NCI-H1105 (cell line): ENCODE data around the gene SMIM5.

ENCODE experiments used
- DNase-seq: peaks from one replicate; lab custom pipeline; 2025; lab: John Stamatoyannopoulos, UW

SMIM5 gene

GRCh38 chr17:75603123-75603522, 30.1 kb upstream of the SMIM5 start:
- DNase-seq, result no peak

- DNase-seq, result no peak
Measured at GRCh38 chr17:75604034-75604695, 29.1 kb upstream of the SMIM5 start.

DNA sequence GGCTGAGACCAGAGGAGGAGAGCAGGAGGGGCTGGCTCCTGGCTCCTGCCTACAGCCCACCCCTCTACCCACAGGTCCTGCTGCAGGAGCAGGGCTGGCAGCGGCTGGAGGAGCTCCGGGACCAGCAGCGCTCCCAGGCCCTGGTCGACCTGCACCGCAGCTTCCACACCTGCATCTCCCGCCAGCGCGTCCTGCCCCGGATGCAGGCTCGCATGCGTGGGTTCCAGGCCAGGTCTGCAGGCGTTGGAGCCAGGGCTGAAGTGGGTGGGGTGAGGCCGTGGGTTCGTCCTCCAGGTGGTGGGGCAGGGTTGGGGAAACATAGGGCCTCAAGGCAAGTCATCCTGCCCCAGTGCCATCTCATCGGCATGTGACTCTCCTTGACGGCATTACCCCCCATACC, 27.4 kb upstream of the SMIM5 start:
- DNase-seq, result no peak

DNA sequence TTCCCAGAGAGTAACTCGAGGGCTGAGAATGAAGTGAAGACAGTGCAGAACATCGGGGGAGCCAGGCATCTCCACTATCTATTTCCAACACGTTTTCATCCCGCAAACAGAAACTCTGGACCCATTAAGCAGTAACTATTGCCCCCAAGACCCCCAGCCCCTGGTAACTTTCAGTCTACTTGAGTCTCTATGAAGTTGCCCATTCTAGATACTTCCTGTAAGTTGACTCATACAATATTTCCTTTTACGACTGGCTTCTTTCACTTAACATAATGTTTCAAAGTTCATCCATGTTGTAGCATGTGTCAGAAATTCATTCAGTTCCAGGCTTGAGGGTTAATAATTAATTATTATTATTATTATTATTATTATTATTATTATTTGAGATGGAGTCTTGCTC, 26.1 kb upstream of the SMIM5 start:
- DNase-seq, result no peak

DNA sequence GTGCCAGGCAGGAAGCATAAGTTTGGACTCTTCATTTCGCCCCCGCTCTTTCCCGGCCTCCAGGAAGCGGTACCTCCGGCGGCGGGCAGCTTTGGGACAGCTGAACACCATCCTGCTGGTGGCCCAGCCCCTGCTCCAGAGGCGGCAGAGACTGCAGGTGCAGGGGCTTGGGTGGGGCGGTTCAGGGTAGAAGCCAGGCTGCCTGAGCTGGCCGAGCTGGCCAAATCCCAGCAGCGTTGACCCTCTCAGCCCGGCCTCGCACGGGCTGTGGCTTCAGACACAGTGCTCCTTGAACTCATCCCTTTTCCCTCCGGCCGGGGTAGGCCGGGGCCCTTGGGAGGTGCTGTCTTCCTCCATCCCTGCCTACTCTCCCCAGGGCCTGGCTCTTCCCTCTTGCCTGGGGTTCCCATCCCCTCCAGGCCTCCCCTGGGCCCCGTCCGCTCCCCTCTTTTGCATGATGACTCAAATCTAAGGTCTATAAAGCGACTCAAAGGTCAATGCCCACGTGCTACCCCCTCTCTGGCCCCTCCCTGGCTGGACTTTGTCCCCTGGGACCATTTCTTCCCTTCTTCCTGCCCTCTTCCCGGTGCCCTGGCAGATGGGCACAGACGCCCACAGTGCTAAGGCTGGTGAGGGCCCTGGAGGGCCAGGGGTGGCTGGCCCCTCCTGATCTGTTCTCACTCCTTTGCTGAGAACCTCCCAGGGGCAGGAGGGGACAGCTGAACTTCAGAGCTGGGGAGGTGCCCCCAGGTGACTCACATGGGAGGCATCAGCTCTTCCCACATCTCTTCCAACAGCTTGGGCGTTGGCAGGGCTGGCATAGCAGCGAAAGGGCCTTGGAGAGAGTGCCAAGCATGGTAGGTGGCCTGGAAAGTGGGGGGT, 22.9 kb upstream of the SMIM5 start:
- no peak for DNase-seq

GRCh38 chr17:75611851-75612429, 21.3 kb upstream of the SMIM5 start:
- no peak for DNase-seq

GRCh38 chr17:75612906-75613626, 20.2 kb upstream of the SMIM5 start:
- no peak for DNase-seq

DNA sequence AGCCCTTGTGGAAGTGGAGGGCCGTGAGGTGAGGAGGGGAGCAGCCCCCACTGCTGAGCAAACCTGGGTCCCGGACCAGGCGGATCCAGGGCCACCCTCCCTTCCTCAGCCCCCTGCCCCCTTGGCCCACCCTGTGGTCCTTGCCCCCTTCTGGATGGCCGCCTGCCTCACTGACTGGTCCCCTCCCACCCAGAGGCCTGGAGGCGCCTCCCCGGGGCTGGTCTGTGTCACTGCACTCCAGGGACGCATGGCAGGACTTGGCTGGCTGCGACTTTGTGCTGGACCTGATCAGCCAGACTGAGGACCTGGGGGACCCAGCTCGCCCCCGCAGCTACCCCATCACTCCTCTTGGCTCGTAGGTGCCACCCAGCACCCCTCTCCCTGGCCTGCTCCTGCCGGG, 19.2 kb upstream of the SMIM5 start:
- no peak for DNase-seq

DNA sequence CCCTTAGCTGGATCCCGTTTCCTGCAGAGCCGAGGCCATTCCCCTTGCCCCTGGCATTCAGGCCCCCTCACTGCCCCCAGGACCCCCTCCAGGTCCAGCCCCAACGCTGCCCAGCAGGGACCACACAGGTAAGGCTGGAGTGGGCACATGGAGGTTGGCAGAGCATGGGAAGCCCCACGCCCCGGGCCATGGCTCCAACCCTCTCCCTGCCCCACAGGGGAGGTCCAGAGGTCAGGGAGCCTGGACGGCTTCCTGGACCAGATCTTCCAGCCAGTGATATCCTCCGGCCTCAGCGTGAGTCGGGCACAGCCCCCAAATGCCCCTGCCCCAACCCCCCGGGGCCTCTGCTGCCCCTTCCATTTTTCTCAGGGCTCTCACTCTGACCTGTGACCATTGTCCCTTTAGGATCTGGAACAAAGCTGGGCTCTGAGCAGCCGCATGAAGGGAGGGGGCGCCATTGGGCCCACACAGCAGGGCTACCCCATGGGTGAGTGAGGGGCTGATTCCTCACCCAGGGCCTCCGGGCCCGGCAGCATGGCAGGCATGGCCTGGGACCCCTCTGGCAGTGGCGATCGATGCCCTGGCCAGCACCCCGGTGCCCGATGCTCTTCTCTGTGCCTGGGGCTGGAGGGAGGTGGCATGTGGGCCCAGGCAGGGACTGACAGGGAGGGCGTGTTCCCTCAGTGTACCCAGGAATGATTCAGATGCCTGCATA, 18.5 kb upstream of the SMIM5 start:
- DNase-seq, result no peak

DNA sequence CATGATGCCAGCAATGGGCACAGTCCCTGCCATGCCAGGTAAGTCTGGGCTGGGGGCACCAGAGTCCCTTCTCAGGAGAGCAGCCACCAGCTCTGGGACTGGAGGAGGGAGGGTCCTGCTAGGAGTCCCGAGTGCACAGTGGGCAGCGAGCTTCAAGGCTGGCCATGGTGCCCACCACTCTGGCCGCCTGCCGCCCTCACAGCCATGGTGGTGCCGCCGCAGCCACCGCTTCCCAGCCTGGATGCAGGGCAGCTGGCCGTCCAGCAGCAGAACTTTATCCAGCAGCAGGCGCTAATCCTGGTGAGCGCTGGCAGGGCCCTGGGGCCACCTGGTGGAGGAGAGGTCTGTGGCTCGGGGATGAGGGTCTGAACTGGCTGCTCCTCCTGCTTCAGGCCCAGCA, 17.9 kb upstream of the SMIM5 start:
- no peak for DNase-seq

DNA sequence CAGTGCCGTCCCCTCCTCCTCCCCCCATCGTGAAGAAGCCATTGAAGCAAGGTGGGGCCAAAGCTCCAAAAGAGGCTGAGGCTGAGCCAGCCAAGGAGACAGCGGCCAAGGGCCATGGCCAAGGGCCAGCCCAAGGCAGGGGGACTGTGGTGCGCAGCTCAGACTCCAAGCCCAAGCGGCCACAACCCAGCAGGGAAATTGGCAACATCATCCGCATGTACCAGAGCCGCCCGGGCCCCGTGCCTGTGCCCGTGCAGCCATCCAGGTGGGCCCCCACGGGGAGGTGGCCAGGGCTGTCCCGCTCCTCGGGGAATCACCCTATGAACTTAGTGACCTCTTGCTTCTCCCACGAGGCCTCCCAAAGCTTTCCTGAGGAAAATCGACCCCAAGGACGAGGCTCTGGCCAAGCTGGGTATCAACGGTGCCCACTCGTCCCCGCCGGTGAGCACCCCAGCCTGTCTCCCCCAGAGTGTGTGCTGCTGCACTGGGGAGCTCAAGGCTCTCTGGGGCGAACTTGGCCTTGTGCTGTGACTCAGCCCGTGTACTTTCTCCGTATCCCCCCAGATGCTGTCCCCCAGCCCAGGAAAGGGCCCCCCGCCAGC, 16.6 kb upstream of the SMIM5 start:
- no peak for DNase-seq

DNA sequence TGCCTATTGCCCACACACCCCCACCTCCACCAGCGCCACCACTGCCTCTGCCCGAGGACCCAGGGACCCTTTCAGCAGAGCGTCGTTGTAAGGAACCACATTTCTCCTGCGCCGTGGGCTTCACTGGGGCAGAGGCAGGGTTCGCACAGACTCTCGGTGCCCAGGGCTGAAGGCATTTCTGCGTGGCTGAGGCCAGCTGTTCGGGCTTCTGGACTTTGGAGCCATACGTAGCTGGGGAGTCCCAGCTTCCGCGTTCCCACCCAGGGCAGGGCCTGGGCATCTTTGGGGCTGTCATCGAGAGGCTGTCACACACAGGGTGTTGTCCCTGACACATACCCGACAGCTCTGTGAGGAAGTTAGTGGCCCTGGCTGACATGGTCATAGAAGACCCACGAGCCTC, 16.0 kb upstream of the SMIM5 start:
- DNase-seq, result no peak

DNA sequence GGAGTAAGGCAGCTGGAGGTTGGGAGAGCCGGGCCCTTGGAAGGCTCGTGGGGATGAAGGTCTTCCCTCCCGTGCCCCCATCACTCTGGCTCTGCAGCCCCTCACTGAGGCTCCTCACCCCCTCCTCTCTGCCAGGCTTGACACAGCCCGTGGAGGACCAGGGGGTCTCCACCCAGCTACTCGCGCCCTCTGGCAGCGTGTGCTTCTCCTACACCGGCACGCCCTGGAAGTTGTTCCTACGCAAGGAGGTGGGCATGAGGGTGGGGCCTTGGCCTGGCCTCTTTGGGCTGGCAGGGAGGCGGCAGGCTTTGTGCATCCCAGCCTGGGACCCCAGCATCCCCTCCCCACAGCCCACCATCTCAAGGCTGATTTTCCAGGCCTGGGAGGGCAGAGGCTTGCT, 15.6 kb upstream of the SMIM5 start:
- DNase-seq, result no peak

DNA sequence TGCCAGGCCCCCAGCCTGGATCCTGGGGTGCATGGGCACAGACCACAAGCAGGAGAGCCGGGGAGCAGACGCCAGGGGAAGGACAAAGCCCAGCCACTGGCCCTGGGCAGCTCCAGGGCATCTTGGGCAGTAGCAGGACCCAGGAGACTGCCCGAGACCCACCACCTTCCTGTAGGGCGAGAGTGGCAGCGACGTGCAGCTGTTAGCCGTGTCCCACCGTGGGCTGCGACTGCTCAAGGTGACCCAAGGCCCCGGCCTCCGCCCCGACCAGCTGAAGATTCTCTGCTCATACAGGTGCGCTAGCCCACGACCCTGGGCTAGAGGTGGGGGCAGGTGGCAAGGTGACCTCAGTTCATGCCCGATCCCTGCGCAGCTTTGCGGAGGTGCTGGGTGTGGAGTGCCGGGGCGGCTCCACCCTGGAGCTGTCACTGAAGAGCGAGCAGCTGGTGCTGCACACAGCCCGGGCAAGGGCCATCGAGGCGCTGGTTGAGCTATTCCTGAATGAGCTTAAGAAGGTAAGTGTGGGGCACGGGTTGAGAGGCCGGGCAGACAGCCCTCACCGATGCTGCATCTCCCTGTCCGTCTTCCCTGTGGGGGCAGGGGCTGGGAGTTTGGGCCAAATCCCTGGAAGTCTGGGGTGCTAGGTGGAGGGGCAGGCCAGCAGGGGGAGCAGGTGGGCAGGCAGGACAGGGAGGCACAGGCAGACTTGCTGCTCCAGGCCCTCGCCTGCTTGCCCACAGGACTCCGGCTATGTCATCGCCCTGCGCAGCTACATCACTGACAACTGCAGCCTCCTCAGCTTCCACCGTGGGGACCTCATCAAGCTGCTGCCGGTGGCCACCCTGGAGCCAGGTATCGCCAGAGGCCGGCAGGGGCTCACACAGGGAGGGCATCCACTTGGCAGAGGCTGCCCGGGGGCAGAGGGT, 13.5 kb upstream of the SMIM5 start:
- DNase-seq, result no peak

GRCh38 chr17:75621489-75621888, 11.7 kb upstream of the SMIM5 start:
- DNase-seq, result no peak

GRCh38 chr17:75622076-75622475, 11.2 kb upstream of the SMIM5 start:
- DNase-seq, result no peak

DNA sequence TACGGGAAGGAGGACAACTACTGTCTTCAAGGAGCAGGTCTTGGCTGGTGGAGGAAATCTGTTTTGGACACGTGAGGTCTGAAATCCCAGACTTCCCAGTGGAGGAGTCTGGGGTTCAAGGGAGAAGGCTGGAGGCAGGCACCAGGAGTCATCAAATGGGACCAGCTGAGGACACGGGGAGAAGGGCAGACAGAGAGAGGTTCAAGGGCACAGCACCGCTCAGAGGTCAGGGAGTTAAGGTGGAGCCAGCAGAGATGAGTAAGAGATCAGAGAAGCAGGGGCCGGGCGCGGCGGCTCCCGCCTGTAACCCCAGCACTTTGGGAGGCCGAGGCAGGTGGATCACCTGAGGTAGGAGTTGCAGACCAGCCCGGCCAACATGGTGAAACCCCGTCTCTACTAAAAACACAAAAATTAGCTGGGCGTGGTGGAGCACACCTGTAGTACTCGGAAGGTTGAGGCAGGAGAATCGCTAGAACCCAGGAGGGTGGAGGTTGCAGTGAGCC, 10.4 kb upstream of the SMIM5 start:
- no peak for DNase-seq

DNA sequence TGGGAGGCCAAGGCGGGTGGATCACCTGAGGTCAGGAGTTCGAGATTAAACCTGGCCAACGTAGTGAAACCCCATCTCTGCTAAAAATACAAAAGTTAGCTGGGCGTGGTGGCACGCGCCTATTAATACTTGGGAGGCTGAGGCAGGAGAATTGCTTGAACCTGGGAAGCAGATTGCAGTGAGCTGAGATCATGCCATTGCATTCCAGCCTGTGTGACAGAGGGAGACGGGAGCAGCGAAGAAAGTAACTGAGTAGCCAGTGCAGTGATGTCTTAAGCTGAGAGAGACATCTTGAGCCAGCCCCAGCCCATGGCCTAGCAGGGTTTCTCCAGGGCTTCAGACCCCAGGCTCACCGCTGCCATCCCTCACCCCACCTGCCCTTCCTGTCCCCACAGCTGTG, 9.8 kb upstream of the SMIM5 start:
- DNase-seq, result no peak

- DNase-seq, result no peak
Measured at GRCh38 chr17:75624021-75624420, 9.2 kb upstream of the SMIM5 start.

DNA sequence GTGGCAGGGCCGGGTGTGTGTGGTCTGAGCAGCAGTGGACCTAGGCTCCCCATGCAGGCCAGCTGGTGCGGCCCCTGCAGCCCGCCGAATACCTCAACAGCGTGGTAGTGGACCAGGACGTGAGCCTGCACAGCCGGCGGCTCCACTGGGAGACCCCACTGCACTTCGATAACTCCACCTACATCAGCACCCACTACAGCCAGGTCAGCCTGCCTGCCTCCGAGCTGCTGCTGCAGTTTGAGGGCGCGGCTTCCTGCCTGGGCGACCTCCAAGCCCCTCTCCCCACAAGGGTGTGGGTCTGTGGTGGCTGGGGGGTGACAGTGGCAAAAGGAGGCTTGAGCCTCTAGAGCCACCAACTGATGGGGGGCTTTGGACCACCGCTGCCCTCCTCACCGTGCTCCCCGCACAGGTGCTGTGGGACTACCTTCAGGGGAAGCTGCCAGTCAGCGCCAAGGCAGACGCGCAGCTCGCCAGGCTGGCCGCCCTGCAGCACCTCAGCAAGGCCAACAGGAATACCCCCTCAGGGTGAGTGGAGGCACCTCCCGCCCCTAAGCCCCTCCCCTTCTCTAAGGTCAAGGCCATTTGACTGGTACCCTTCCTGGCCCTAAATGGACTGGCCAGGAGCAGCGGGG, 8.4 kb upstream of the SMIM5 start:
- DNase-seq, result no peak
